H1 (cell line): ENCODE results near the gene PTPRH. TPM values are rescaled to one million over a fixed set of nuclear protein-coding genes. Genes with fewer than 3 reads are reported as not detected.

ENCODE experiments used
- CTCF ChIA-PET: fragments of 300-600 bp; sonication (Branson Sonifier 250); formaldehyde crosslinking; loops from one replicate; lab custom pipeline; 2021; ENCODE audit not compliant: partially characterized antibody; lab: Charles Lee
- POLR2A ChIA-PET: fragments of 300-600 bp; sonication (Branson Sonifier 250); formaldehyde crosslinking; loops from one replicate; lab custom pipeline; 2021; ENCODE audit warnings: inconsistent platforms; ENCODE audit not compliant: partially characterized antibody; lab: Charles Lee
- DNase-seq, 2 experiments: peaks; one replicate each; pipeline versions ENCODE4 v3.0.0 to v3.0.0-alpha.2; 2010 to 2022; ENCODE audit warnings: low spot score in 2 of 2, low read depth in 1 of 2, mixed read lengths in 1 of 2
- FAIRE-seq: peaks from 2 replicates; lab custom pipeline; 2011; peaks lifted over from hg19 to GRCh38; lab: Jason Lieb, UNC
- H2AFZ ChIP-seq: 2 replicates; pipeline ENCODE4 v1.8.1; 2012; ENCODE audit warnings: low read length, inconsistent platforms
- H2AK5ac ChIP-seq: 2 replicates; pipeline ENCODE4 v1.6.1; 2013; ENCODE audit warnings: low read depth, low read length
- H2BK120ac ChIP-seq: replicated peaks from 2 replicates; pipeline ENCODE3; 2013; ENCODE audit warnings: low read depth, low read length, inconsistent platforms
- H2BK12ac ChIP-seq: 2 replicates; pipeline ENCODE4 v1.6.1; 2013; ENCODE audit warnings: low read depth, low read length
- H2BK15ac ChIP-seq: 2 replicates; pipeline ENCODE4 v1.6.1; 2013; ENCODE audit warnings: low read length
- H2BK20ac ChIP-seq: 2 replicates; pipeline ENCODE4 v1.6.1; 2013; ENCODE audit warnings: low read length
- H2BK5ac ChIP-seq: 2 replicates; pipeline ENCODE4 v1.6.1; 2013; ENCODE audit warnings: low read depth, low read length
- H3K14ac ChIP-seq: 2 replicates; pipeline ENCODE4 v1.6.1; 2013; ENCODE audit warnings: inconsistent platforms; ENCODE audit not compliant: insufficient read length
- H3K18ac ChIP-seq: 2 replicates; pipeline ENCODE4 v1.6.1; 2013; ENCODE audit warnings: low read length; ENCODE audit errors: extremely low read depth
- H3K23ac ChIP-seq: 2 replicates; pipeline ENCODE4 v1.6.1; 2013; ENCODE audit warnings: inconsistent platforms; ENCODE audit not compliant: insufficient read length
- H3K23me2 ChIP-seq: 2 replicates; pipeline ENCODE4 v1.6.1; 2013; ENCODE audit warnings: low read depth, low read length
- H3K27ac ChIP-seq: 2 replicates; pipeline ENCODE4 v1.6.1; 2011; ENCODE audit warnings: low read depth, low read length, inconsistent platforms
- H3K27me3 ChIP-seq, 4 experiments: replicated peaks in 1 of 4; 1 replicate in 1 of 4; 2 replicates in 3 of 4; pipeline versions ENCODE4 v1.6.1 to v1.8.1; 2011 to 2013; ENCODE audit warnings: low read length in 3 of 4, mild to moderate bottlenecking in 3 of 4, inconsistent platforms in 2 of 4, mixed read lengths in 2 of 4, moderate library complexity in 1 of 4; ENCODE audit not compliant: control insufficient read depth in 3 of 4, insufficient read depth in 3 of 4; ENCODE audit errors: extremely low read depth in 1 of 4
- H3K36me3 ChIP-seq, 4 experiments: 2 replicates each; pipeline versions ENCODE4 v1.6.1 to v1.8.1; 2011 to 2013; ENCODE audit warnings: mild to moderate bottlenecking in 4 of 4, low read length in 3 of 4, moderate library complexity in 2 of 4, control low read depth in 1 of 4, inconsistent platforms in 1 of 4; ENCODE audit not compliant: insufficient read depth in 4 of 4, control insufficient read depth in 2 of 4
- H3K4ac ChIP-seq: replicated peaks from 2 replicates; pipeline ENCODE3; 2013; ENCODE audit warnings: low read length, low read depth, mixed read lengths, inconsistent platforms; ENCODE audit not compliant: insufficient read length
- H3K4me1 ChIP-seq, 4 experiments: replicated peaks in 1 of 4; 1 replicate in 1 of 4; 2 replicates in 3 of 4; pipeline versions ENCODE4 v1.6.1 to v1.8.1; 2011 to 2013; ENCODE audit warnings: low read length in 3 of 4, inconsistent platforms in 2 of 4, mixed read lengths in 1 of 4; ENCODE audit not compliant: insufficient read depth in 4 of 4, control insufficient read depth in 3 of 4
- H3K4me2 ChIP-seq, 2 experiments: 2 replicates each; pipeline versions ENCODE4 v1.6.1 to v1.8.1; 2011 to 2013; ENCODE audit warnings: low read depth in 2 of 2, low read length in 2 of 2, control low read depth in 1 of 2, inconsistent platforms in 1 of 2, mild to moderate bottlenecking in 1 of 2; ENCODE audit not compliant: insufficient read depth in 1 of 2
- H3K4me3 ChIP-seq, 4 experiments: fragments of 200-600, 300-600 bp in 1 of 4; sonication (generic), shearing (Covaris generic), sonication (Bioruptor Twin) in 1 of 4; 2 replicates each; pipeline versions ENCODE4 v1.5.1 to v1.8.1; 2011 to 2016; ENCODE audit warnings: low read length in 4 of 4, low read depth in 3 of 4, control low read depth in 2 of 4, inconsistent platforms in 2 of 4, mild to moderate bottlenecking in 2 of 4, mixed read lengths in 1 of 4, moderate library complexity in 1 of 4; ENCODE audit not compliant: insufficient read depth in 2 of 4; ENCODE audit errors: extremely low read depth in 1 of 4
- H3K56ac ChIP-seq: replicated peaks from 2 replicates; pipeline ENCODE3; 2013; ENCODE audit warnings: low read depth, mild to moderate bottlenecking, mixed read lengths, low read length, inconsistent platforms; ENCODE audit not compliant: insufficient read length
- H3K79me1 ChIP-seq: 2 replicates; pipeline ENCODE4 v1.6.1; 2013; ENCODE audit warnings: low read depth, low read length, control low read depth
- H3K79me2 ChIP-seq, 2 experiments: 2 replicates each; pipeline versions ENCODE4 v1.6.1 to v1.8.1; 2012 to 2013; ENCODE audit warnings: low read length in 2 of 2, mild to moderate bottlenecking in 2 of 2, inconsistent platforms in 1 of 2; ENCODE audit not compliant: insufficient read depth in 2 of 2, control insufficient read depth in 1 of 2
- H3K9ac ChIP-seq, 4 experiments: replicated peaks in 1 of 4; 1 replicate in 1 of 4; 2 replicates in 3 of 4; pipeline versions ENCODE4 v1.6.1 to v1.8.1; 2011 to 2013; ENCODE audit warnings: low read depth in 3 of 4, low read length in 3 of 4, control low read depth in 2 of 4, mild to moderate bottlenecking in 2 of 4, moderate library complexity in 2 of 4, inconsistent platforms in 1 of 4; ENCODE audit errors: extremely low read depth in 1 of 4
- H3K9me3 ChIP-seq, 2 experiments: 2 replicates each; pipeline versions ENCODE4 v1.6.1 to v1.8.1; 2012 to 2013; ENCODE audit warnings: mild to moderate bottlenecking in 2 of 2, moderate library complexity in 2 of 2, control low read depth in 1 of 2, inconsistent platforms in 1 of 2, low read depth in 1 of 2, low read length in 1 of 2, mixed read lengths in 1 of 2; ENCODE audit not compliant: insufficient read depth in 2 of 2
- H4K20me1 ChIP-seq, 2 experiments: replicated peaks in 1 of 2; 2 replicates each; pipeline versions ENCODE3 to v1.8.1; 2011 to 2013; ENCODE audit warnings: inconsistent platforms in 2 of 2, low read length in 2 of 2, mild to moderate bottlenecking in 1 of 2; ENCODE audit not compliant: insufficient read depth in 2 of 2, control insufficient read depth in 1 of 2
- H4K5ac ChIP-seq: 2 replicates; pipeline ENCODE4 v1.6.1; 2013; ENCODE audit warnings: low read length, low read depth, mixed read lengths, inconsistent platforms; ENCODE audit not compliant: insufficient read length
- H4K8ac ChIP-seq: 2 replicates; pipeline ENCODE4 v1.8.0; 2013; ENCODE audit warnings: mild to moderate bottlenecking, moderate library complexity, low read length, inconsistent platforms; ENCODE audit not compliant: insufficient read depth; ENCODE audit errors: extremely low read depth
- H4K91ac ChIP-seq: replicated peaks from 2 replicates; pipeline ENCODE3; 2013; ENCODE audit warnings: low read length, mixed read lengths, inconsistent platforms; ENCODE audit not compliant: insufficient read length
- CREB1 ChIP-seq: IDR thresholded peaks from 2 replicates; pipeline ENCODE4 v1.6.1; 2012; ENCODE audit warnings: inconsistent platforms
- GTF2F1 ChIP-seq: IDR thresholded peaks from 2 replicates; pipeline ENCODE4 v1.6.1; 2012; ENCODE audit warnings: low read depth, low read length, improper control_type of control experiment, borderline replicate concordance
- JUN ChIP-seq: IDR thresholded peaks from 2 replicates; pipeline ENCODE4 v1.6.1; 2011; ENCODE audit warnings: low read depth, mild to moderate bottlenecking, improper control_type of control experiment, low read length
- MAFK ChIP-seq: IDR thresholded peaks from 2 replicates; pipeline ENCODE4 v1.6.1; 2012; ENCODE audit warnings: low read depth, mild to moderate bottlenecking, improper control_type of control experiment, low read length
- RAD21 ChIP-seq, 2 experiments: IDR thresholded peaks in 1 of 2; conservative IDR thresholded peaks in 1 of 2; 2 replicates each; pipeline ENCODE4 v1.6.1; 2011; ENCODE audit warnings: low read depth in 2 of 2, low read length in 2 of 2, improper control_type of control experiment in 1 of 2, inconsistent platforms in 1 of 2, mild to moderate bottlenecking in 1 of 2, moderate library complexity in 1 of 2
- SAP30 ChIP-seq: fragments of 300-600 bp; sonication (generic); IDR thresholded peaks from 2 replicates; pipeline ENCODE4 v1.7.1; 2012; ENCODE audit warnings: low read length, moderate library complexity, mild to moderate bottlenecking, inconsistent platforms; ENCODE audit not compliant: insufficient read depth, insufficient replicate concordance
- SIN3A ChIP-seq, 2 experiments: IDR thresholded peaks in 1 of 2; conservative IDR thresholded peaks in 1 of 2; 2 replicates each; pipeline ENCODE4 v1.6.1; 2011 to 2012; ENCODE audit warnings: low read length in 2 of 2, improper control_type of control experiment in 1 of 2, low read depth in 1 of 2, mild to moderate bottlenecking in 1 of 2
- SRF ChIP-seq: IDR thresholded peaks from 2 replicates; pipeline ENCODE4 v1.6.1; 2011; ENCODE audit warnings: mild to moderate bottlenecking, low read depth, low read length, moderate library complexity
- YY1 ChIP-seq: IDR thresholded peaks from 2 replicates; pipeline ENCODE4 v1.6.1; 2011; ENCODE audit warnings: low read depth, mild to moderate bottlenecking, low read length
- WGBS, 2 experiments: shearing (Covaris generic) in 1 of 2; methylation state at CpG; one replicate each; pipeline versions ENCODE4 v1.1.6 to v1.1.7; 2013 to 2015; ENCODE audit warnings: low lambda C conversion rate in 2 of 2, mixed read lengths in 2 of 2, inconsistent platforms in 1 of 2, low coverage in 1 of 2, missing lambda C conversion rate in 1 of 2; ENCODE audit not compliant: insufficient replicate concordance in 2 of 2, insufficient coverage in 1 of 2, insufficient read length in 1 of 2; ENCODE audit errors: extremely low coverage in 1 of 2, missing lambda C conversion rate in 1 of 2; 5-methylcytosine and 5-hydroxymethylcytosine counted together
- polyA plus RNA-seq, 7 experiments: library from polyadenylated mRNA; depleted of rRNA in 3 of 7; stranded (reverse) in 5 of 7; unstranded in 2 of 7; fragments of >200 nt in 5 of 7; fragments of 200-250 nt in 2 of 7; gene quantifications; 1 replicate in 5 of 7; 2 replicates in 1 of 7; 4 replicates in 1 of 7; pipeline versions ENCODE4 v1.2.1 to v1.2.3, GENCODE V29; 2011 to 2013; ENCODE audit warnings: missing spikeins in 2 of 7, mixed read lengths in 2 of 7
- total RNA-seq: library from RNA; stranded (reverse); fragmentation: NEBNext Ultra II Directional; extraction: Animal tissue kit (Norgen Biotek cat#: 25700); gene quantifications from 2 replicates; pipeline ENCODE4 v1.2.1, GENCODE V29; 2021

Gene PTPRH
- total and polyA plus RNA-seq, 2 of the 8 experiments (the other 6 are each of a cell fraction or from before 2014, with no cell fraction given) = 0.30 to 0.39 TPM

DNA sequence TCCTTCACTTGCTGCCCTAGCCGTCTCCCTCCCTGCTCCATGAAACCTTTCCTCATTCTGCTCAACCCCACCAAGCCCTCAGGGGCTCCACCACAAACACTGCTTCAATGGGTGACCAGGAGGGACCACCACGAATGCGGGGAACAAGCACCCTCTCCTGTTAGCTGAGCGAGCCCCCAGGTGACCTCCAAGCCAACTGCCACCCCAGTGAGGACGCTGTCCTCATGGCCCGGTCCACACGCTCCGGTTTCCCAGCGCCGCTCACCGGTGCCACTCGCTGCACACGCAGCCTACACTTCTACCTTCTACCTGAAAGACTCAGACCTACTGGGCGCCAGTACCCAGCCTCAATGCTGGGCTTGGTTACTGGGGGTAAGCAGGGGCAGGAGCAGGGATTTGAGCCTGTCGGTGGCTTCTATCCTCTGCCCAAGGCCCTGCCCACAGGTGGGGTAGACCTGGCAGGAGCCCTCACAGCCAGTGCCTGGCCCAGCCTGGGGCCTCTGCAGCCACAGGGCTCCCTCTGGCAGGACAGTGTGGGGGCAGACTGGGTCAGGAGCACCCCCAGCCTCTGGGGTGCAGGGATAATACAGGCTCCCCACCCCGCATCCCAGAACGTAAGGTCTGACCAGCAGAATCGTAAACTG, 20.0 kb upstream of the PTPRH start:
- no peak overlapping the region for H4K91ac ChIP-seq
- H3K4me3 ChIP-seq = no peak overlapping the region
- no peak overlapping the region for H2BK120ac ChIP-seq
- no peaks in the 10 kb centered on the region; the same call in 1 of the 2 replicates for H3K79me1 ChIP-seq
- no peaks in the 10 kb centered on the region for H3K9me3 ChIP-seq
- no peak overlapping the region for H3K4ac ChIP-seq
- H3K9ac ChIP-seq = no peak overlapping the region
- no peak overlapping the region for H3K4me2 ChIP-seq
- FAIRE-seq = no peak
- no peak overlapping the region for H2BK15ac ChIP-seq
- WGBS, 2 experiments = 94% methylated on average over 18 of the region's 18 CpGs; no CpG with 5 or more reads in 1 of the 2 experiments
- ChIA-PET POLR2A (interaction anchor here (0.7 to 1.9 kb wide), 3 partner anchors 18 to 178 kb away, joined by 3 to 10 read pairs (median 3); partner anchors contain the start of gene UBE2S), CTCF (no interaction called here)
- no peak overlapping the region for H3K18ac ChIP-seq
- no peak overlapping the region for H2BK5ac ChIP-seq
- H3K27me3 ChIP-seq = no peaks in the 10 kb centered on the region
- TF ChIP-seq MAFK = no peak
- no peak for TF ChIP-seq GTF2F1
- TF ChIP-seq SIN3A (conservative IDR thresholded peaks at IDR 0.05 in 1 of 2, IDR thresholded peaks at IDR 0.05 in 1 of 2; ENCODE audit: low read depth in 1 of 2, low read length in 2 of 2) = no peak
- no peak for TF ChIP-seq SAP30
- no peak for TF ChIP-seq SRF
- TF ChIP-seq CREB1 = no peak
- no peak for TF ChIP-seq RAD21 (IDR thresholded peaks at IDR 0.05 in 1 of 2, conservative IDR thresholded peaks at IDR 0.05 in 1 of 2; ENCODE audit: low read depth in 2 of 2, low read length in 2 of 2)
- no peak for TF ChIP-seq YY1
- TF ChIP-seq JUN = no peak
- H2BK20ac ChIP-seq = no peak overlapping the region
- H3K79me2 ChIP-seq = no peaks in the 10 kb centered on the region
- H2AFZ ChIP-seq = no peak overlapping the region
- no peak for DNase-seq
- no peaks in the 10 kb centered on the region for H3K23me2 ChIP-seq
- H4K5ac ChIP-seq = no peak overlapping the region
- H2BK12ac ChIP-seq = no peak overlapping the region
- no peak overlapping the region for H3K23ac ChIP-seq
- H3K14ac ChIP-seq = no peak overlapping the region
- peaks cover 2 to 23% of the 10 kb centered on the region in 2 experiments for H4K20me1 ChIP-seq
- H3K36me3 ChIP-seq = peaks cover 5 to 16% (median 13%) of the 10 kb centered on the region in 4 experiments; a peak in 5 of 8 replicates
- no peaks in the 10 kb centered on the region for H3K4me1 ChIP-seq
- H3K27ac ChIP-seq = no peak overlapping the region
- no peak overlapping the region for H3K56ac ChIP-seq
- H4K8ac ChIP-seq = no peak overlapping the region
- no peak overlapping the region for H2AK5ac ChIP-seq
